ENCODE measurements around the gene EHD3. TPM values are rescaled to one million over a fixed set of nuclear protein-coding genes. Genes with fewer than 3 reads are reported as not detected.
A peak's percentile ranks its signal among the peaks of the same experiment; 100 is the strongest.

EHD3 gene
- total RNA-seq, 1 donor, result 16.3 TPM

GRCh38 chr2:31207790-31208189 is 26.2 kb upstream of the EHD3 start:
- DNase-seq (ENCODE audit: insufficient read length, low spot score, missing footprints), result no peak
- no peak overlapping the region for H3K27ac ChIP-seq (ENCODE audit: low read depth, low read length)
- no peak overlapping the region for H3K4me2 ChIP-seq (ENCODE audit: insufficient read depth, low read length)
- no peaks in the 10 kb centered on the region for H4K20me1 ChIP-seq (ENCODE audit: insufficient read depth, low read length)
- no peaks in the 10 kb centered on the region for H3K9me3 ChIP-seq (ENCODE audit: low read depth, low read length)
- H3K4me1 ChIP-seq (ENCODE audit: insufficient read depth, low read length), result no peaks in the 10 kb centered on the region
- H3K36me3 ChIP-seq (ENCODE audit: insufficient read depth, low read length), result no peaks in the 10 kb centered on the region
- no peak overlapping the region for H3K4me3 ChIP-seq (ENCODE audit: insufficient read depth, low read length)
- H2AFZ ChIP-seq (ENCODE audit: low read length), result no peak overlapping the region
- no peaks in the 10 kb centered on the region for H3K79me2 ChIP-seq (ENCODE audit: insufficient read depth, low read length)
- H3K27me3 ChIP-seq (ENCODE audit: insufficient read depth, low read length), result no peaks in the 10 kb centered on the region
- no peak for TF ChIP-seq CTCF (IDR thresholded peaks at IDR 0.05; ENCODE audit: extremely low read depth, low read depth, low read length)

- Histone ChIP-seq H3K27ac (ENCODE audit: low read depth, low read length) (no peak overlapping the region), H3K36me3 (ENCODE audit: insufficient read depth, low read length) (no peaks in the 10 kb centered on the region), H3K4me2 (ENCODE audit: insufficient read depth, low read length) (no peak overlapping the region), H4K20me1 (ENCODE audit: insufficient read depth, low read length) (no peaks in the 10 kb centered on the region), H3K4me3 (ENCODE audit: insufficient read depth, low read length) (no peak overlapping the region), H3K79me2 (ENCODE audit: insufficient read depth, low read length) (no peaks in the 10 kb centered on the region), H3K9me3 (ENCODE audit: low read depth, low read length) (no peaks in the 10 kb centered on the region), H2AFZ (ENCODE audit: low read length) (no peak overlapping the region), H3K27me3 (ENCODE audit: insufficient read depth, low read length) (no peaks in the 10 kb centered on the region), H3K4me1 (ENCODE audit: insufficient read depth, low read length) (no peaks in the 10 kb centered on the region)
- TF ChIP-seq CTCF (IDR thresholded peaks at IDR 0.05; ENCODE audit: extremely low read depth, low read depth, low read length), result no peak
- no peak for DNase-seq (ENCODE audit: insufficient read length, low spot score, missing footprints)
These were observed 25.7 kb upstream of the EHD3 start for GRCh38 chr2:31208240-31208639.

DNA sequence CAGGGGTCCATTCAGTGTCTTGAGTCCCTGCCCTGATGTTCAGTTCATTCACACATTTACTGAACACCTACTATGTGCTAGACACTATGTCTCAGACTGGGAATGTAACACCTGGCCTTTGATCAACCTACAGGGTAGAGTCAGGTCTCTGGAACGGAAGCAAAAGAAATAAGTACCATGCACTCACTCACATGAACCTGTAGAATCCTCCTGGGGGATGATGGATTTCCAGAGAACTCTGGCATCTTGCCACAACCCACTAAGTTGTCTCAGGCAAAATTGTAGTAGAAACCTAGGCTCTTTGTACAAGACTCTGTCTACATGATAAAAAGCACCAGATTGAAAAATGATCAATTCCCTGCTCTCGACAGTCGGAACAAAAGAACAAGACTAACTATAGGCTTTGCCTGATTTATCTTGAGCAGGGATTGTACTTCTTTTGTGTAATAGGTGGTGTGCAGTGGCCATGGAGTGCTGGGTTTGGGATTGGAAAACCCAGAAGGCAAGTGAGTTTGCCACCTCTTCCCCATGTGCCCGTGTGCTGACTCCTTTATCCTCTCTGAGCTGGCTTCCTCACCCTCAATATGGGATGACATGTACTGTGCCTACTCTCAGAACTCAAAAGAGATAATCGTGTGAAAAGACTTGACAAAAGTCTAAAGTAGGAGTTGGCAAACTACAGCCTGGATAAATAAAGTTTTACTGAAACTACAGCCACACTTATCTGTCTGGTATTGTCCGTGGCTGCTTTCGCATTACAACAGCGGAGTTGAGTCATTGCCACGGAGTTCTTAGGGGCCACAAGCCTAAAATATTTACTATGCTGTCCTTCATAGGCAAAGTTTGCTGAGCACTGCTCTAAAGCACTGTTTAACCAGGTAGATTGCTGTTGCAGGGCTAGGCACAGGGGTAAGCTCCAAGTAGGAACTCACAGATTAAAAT is 21.0 kb upstream of the EHD3 start:
- DNase-seq (ENCODE audit: insufficient read length, low spot score, missing footprints), result peak; percentile 23
- H3K36me3 ChIP-seq (ENCODE audit: insufficient read depth, low read length), result no peaks in the 10 kb centered on the region
- no peak overlapping the region for H2AFZ ChIP-seq (ENCODE audit: low read length)
- TF ChIP-seq CTCF (IDR thresholded peaks at IDR 0.05; ENCODE audit: extremely low read depth, low read depth, low read length), result no peak
- H4K20me1 ChIP-seq (ENCODE audit: insufficient read depth, low read length), result no peaks in the 10 kb centered on the region
- H3K79me2 ChIP-seq (ENCODE audit: insufficient read depth, low read length), result no peaks in the 10 kb centered on the region
- H3K4me2 ChIP-seq (ENCODE audit: insufficient read depth, low read length), result no peak overlapping the region
- H3K27me3 ChIP-seq (ENCODE audit: insufficient read depth, low read length), result no peaks in the 10 kb centered on the region
- no peaks in the 10 kb centered on the region for H3K4me1 ChIP-seq (ENCODE audit: insufficient read depth, low read length)
- no peak overlapping the region for H3K4me3 ChIP-seq (ENCODE audit: insufficient read depth, low read length)
- no peaks in the 10 kb centered on the region for H3K9me3 ChIP-seq (ENCODE audit: low read depth, low read length)
- H3K27ac ChIP-seq (ENCODE audit: low read depth, low read length), result no peak overlapping the region

GRCh38 chr2:31213601-31214443 is 20.1 kb upstream of the EHD3 start:
- no peak overlapping the region for H3K4me2 ChIP-seq (ENCODE audit: insufficient read depth, low read length)
- H4K20me1 ChIP-seq (ENCODE audit: insufficient read depth, low read length), result no peaks in the 10 kb centered on the region
- DNase-seq (ENCODE audit: insufficient read length, low spot score, missing footprints), result peak; percentile 19
- TF ChIP-seq CTCF (IDR thresholded peaks at IDR 0.05; ENCODE audit: extremely low read depth, low read depth, low read length), result no peak
- H3K27me3 ChIP-seq (ENCODE audit: insufficient read depth, low read length), result no peaks in the 10 kb centered on the region
- H3K36me3 ChIP-seq (ENCODE audit: insufficient read depth, low read length), result no peaks in the 10 kb centered on the region
- no peaks in the 10 kb centered on the region for H3K4me1 ChIP-seq (ENCODE audit: insufficient read depth, low read length)
- H3K27ac ChIP-seq (ENCODE audit: low read depth, low read length), result no peak overlapping the region
- no peaks in the 10 kb centered on the region for H3K79me2 ChIP-seq (ENCODE audit: insufficient read depth, low read length)
- H3K4me3 ChIP-seq (ENCODE audit: insufficient read depth, low read length), result no peak overlapping the region
- H3K9me3 ChIP-seq (ENCODE audit: low read depth, low read length), result no peaks in the 10 kb centered on the region
- no peak overlapping the region for H2AFZ ChIP-seq (ENCODE audit: low read length)
